Natural killer cell (primary cell): ENCODE results near the gene ARID1B. TPM values are rescaled to one million over a fixed set of nuclear protein-coding genes. Genes with fewer than 3 reads are reported as not detected.

ENCODE experiments used
- ATAC-seq, 3 donors: fragments of 150-1000 bp in 2 of 3; fragments of 200-7000 bp in 1 of 3; cut with Tn5 transposase; 1 replicate in 1 of 3; 2 replicates in 2 of 3; pipeline ENCODE4 v1.10.0; 2021; ENCODE audit warnings: mild to moderate bottlenecking in 2 of 3, moderate library complexity in 2 of 3
- DNase-seq, 2 donors: peaks; one replicate each; pipeline versions ENCODE4 v3.0.0 to v3.0.0-alpha.2; 2013 to 2021; ENCODE audit warnings: mixed read lengths in 1 of 2
- H3K27ac ChIP-seq: one replicate; pipeline ENCODE4 v1.5.1; 2013; ENCODE audit warnings: mild to moderate bottlenecking, low read length
- H3K27me3 ChIP-seq: one replicate; pipeline ENCODE4 v1.6.1; 2013; ENCODE audit warnings: low read length; ENCODE audit not compliant: control insufficient read depth, insufficient read depth
- H3K36me3 ChIP-seq: one replicate; pipeline ENCODE4 v1.6.1; 2013; ENCODE audit warnings: low read length; ENCODE audit not compliant: control insufficient read depth, insufficient read depth
- H3K4me1 ChIP-seq: one replicate; pipeline ENCODE4 v1.6.1; 2013; ENCODE audit warnings: low read length; ENCODE audit not compliant: control insufficient read depth, insufficient read depth
- H3K4me3 ChIP-seq: one replicate; pipeline ENCODE4 v1.5.1; 2013; ENCODE audit warnings: low read length
- H3K9me3 ChIP-seq: one replicate; pipeline ENCODE4 v1.6.1; 2013; ENCODE audit warnings: low read length; ENCODE audit not compliant: control insufficient read depth, insufficient read depth
- H3K27ac Mint-ChIP-seq, 2 donors: one replicate each; pipeline ENCODE4 v1.8.0; 2022; ENCODE audit warnings: mild to moderate bottlenecking in 2 of 2, mixed read lengths in 2 of 2, moderate library complexity in 1 of 2
- H3K27me3 Mint-ChIP-seq, 2 donors: one replicate each; pipeline ENCODE4 v1.8.0; 2022; ENCODE audit warnings: low read depth in 2 of 2, mixed read lengths in 2 of 2
- H3K36me3 Mint-ChIP-seq: one replicate; pipeline ENCODE4 v1.8.0; 2022; ENCODE audit warnings: mixed read lengths
- H3K4me1 Mint-ChIP-seq, 2 donors: one replicate each; pipeline ENCODE4 v1.8.0; 2022; ENCODE audit warnings: mixed read lengths in 2 of 2
- H3K4me3 Mint-ChIP-seq: one replicate; pipeline ENCODE4 v1.8.0; 2022; ENCODE audit warnings: mild to moderate bottlenecking, moderate library complexity, mixed read lengths
- H3K9me3 Mint-ChIP-seq, 2 donors: one replicate each; pipeline ENCODE4 v1.8.0; 2022; ENCODE audit warnings: mixed read lengths in 2 of 2
- CTCF ChIP-seq: fragments of 200-600 bp; IDR thresholded peaks from one replicate; pipeline ENCODE4 v1.8.0; 2022; ENCODE audit warnings: antibody characterized with exemption
- WGBS: methylation state at CpG from one replicate; pipeline ENCODE4 v1.1.7; 2013; ENCODE audit warnings: missing lambda C conversion rate; ENCODE audit not compliant: insufficient coverage; 5-methylcytosine and 5-hydroxymethylcytosine counted together
- intact Hi-C: fragments of 100-400 bp; cut with micrococcal nuclease; formaldehyde crosslinking; loops from one replicate; pipeline ENCODE4 v1.14.2; 2022
- total RNA-seq, 4 donors: library from RNA; stranded (reverse); fragments of 120-200 nt in 1 of 4; gene quantifications; one replicate each; pipeline versions ENCODE4 v1.2.3 to v1.2.4, GENCODE V29; 2013 to 2022

The ARID1B gene
- total RNA-seq, 3 donors from 2014 or later (not counting 1 experiment from before 2014, with no cell fraction given): 180 to 201 (median 189) TPM

- Mint-ChIP-seq H3K36me3 (peaks cover 8% of the 10 kb centered on the region), H3K9me3 (no peaks in the 10 kb centered on the region), H3K4me3 (no peak overlapping the region), H3K27me3 (no peaks in the 10 kb centered on the region), H3K27ac (peak overlapping the region in 1 of 2 donors; percentile 22), H3K4me1 (peaks cover 15 to 35% of the 10 kb centered on the region in 2 donors)
- Histone ChIP-seq H3K4me3 (no peak overlapping the region), H3K27ac (no peak overlapping the region), H3K36me3 (peaks cover 15% of the 10 kb centered on the region), H3K9me3 (no peaks in the 10 kb centered on the region), H3K27me3 (no peaks in the 10 kb centered on the region), H3K4me1 (no peaks in the 10 kb centered on the region)
- TF ChIP-seq CTCF: no peak
- WGBS: 95% methylated on average over 17 of the region's 17 CpGs
- no peak for ATAC-seq
- DNase-seq: no peak
- intact Hi-C loops: no loop called here
Observed at GRCh38 chr6:157162766-157163433, 385.7 kb downstream of the ARID1B start.

GRCh38 chr6:157163434-157164159 is 386.4 kb downstream of the ARID1B start:
- DNase-seq (no peak), ATAC-seq (no peak)
- no peak overlapping the region for H3K4me3 ChIP-seq
- peaks cover 14% of the 10 kb centered on the region for H3K36me3 Mint-ChIP-seq
- peaks cover 19% of the 10 kb centered on the region for H3K36me3 ChIP-seq
- intact Hi-C loops: no loop called here
- H3K27ac Mint-ChIP-seq: peak overlapping the region in 1 of 2 donors; percentile 36
- H3K9me3 ChIP-seq: no peaks in the 10 kb centered on the region
- no peaks in the 10 kb centered on the region for H3K4me1 ChIP-seq
- no peak overlapping the region for H3K4me3 Mint-ChIP-seq
- TF ChIP-seq CTCF: no peak
- H3K27me3 ChIP-seq: no peaks in the 10 kb centered on the region
- H3K4me1 Mint-ChIP-seq: peaks cover 15 to 32% of the 10 kb centered on the region in 2 donors
- H3K9me3 Mint-ChIP-seq: no peaks in the 10 kb centered on the region
- no peaks in the 10 kb centered on the region for H3K27me3 Mint-ChIP-seq
- 75% methylated on average over 3 of the region's 4 CpGs for WGBS
- H3K27ac ChIP-seq: no peak overlapping the region

- H3K27me3 Mint-ChIP-seq: no peaks in the 10 kb centered on the region
- H3K36me3 Mint-ChIP-seq: peaks cover 14% of the 10 kb centered on the region
- WGBS: 100% methylated on average over 1 of the region's 1 CpG
- peaks cover 23% of the 10 kb centered on the region for H3K36me3 ChIP-seq
- no peaks in the 10 kb centered on the region for H3K4me1 ChIP-seq
- DNase-seq: no peak
- H3K27me3 ChIP-seq: no peaks in the 10 kb centered on the region
- no peak for ATAC-seq
- H3K27ac ChIP-seq: no peak overlapping the region
- peaks cover 5 to 21% of the 10 kb centered on the region in 2 donors for H3K4me1 Mint-ChIP-seq
- intact Hi-C loops: no loop called here
- no peaks in the 10 kb centered on the region for H3K9me3 Mint-ChIP-seq
- H3K27ac Mint-ChIP-seq: no peak overlapping the region
- no peak for TF ChIP-seq CTCF
- no peak overlapping the region for H3K4me3 Mint-ChIP-seq
- H3K4me3 ChIP-seq: no peak overlapping the region
- H3K9me3 ChIP-seq: no peaks in the 10 kb centered on the region
Observed at GRCh38 chr6:157164972-157165371, 387.8 kb downstream of the ARID1B start.
